Measurements from ENCODE around the gene ZNF667. TPM values are rescaled to one million over a fixed set of nuclear protein-coding genes. Genes with fewer than 3 reads are reported as not detected.

Gene ZNF667
- not detected in 2 replicates for total RNA-seq (2014; rRNA removed; shearing (Covaris generic))

GRCh38 chr19:56476651-56477428, at the start of gene ZNF667:
Gene ZNF667, minus strand, starts transcription at chr19:56477345. Its CDS starts 14,975 bp downstream, at chr19:56462370.
- no peak for DNase-seq (ENCODE audit: low spot score)

DNA sequence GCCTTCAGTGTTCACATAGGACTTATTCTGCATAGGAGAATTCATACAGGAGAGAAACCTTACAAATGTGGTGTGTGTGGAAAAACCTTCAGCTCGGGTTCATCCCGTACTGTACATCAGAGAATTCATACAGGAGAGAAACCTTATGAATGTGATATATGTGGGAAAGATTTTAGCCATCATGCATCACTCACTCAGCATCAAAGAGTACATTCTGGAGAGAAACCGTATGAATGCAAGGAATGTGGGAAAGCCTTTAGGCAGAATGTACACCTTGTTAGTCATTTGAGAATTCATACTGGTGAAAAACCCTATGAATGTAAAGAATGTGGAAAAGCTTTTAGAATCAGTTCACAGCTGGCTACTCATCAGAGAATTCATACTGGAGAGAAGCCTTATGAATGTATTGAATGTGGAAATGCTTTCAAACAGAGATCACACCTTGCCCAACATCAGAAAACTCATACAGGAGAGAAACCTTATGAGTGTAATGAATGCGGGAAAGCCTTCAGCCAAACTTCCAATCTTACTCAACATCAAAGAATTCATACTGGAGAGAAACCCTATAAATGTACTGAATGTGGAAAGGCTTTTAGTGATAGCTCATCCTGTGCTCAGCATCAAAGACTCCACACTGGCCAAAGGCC, 48.2 kb upstream of the ZNF667 start:
- no peak for DNase-seq (ENCODE audit: low spot score)

DNA sequence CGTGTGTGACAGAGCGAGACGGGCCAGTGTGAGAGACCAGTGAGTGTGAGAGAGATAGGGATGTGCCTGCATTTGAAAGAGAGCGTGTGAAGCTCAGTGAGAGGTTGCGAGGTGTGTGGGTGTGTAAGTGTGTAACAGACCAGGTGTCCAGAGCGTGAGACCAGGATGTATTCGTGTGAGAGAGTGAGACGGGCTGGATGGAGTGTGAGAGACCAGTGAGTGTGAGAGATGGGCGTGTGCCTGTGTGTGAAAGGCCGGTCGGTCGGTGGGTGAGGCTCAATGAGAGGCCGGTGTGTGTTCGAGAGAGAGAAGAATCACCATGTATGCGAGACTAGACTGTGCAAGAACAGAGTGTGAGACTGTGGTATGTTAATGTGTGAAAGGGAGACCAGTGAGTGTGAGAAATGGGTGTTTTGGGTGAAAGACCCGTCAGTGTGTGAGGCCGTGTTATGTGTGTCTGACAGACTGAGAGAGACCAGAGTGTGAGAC, 31.2 kb upstream of the ZNF667 start:
- DNase-seq (ENCODE audit: low spot score), result no peak

- no peak for DNase-seq (ENCODE audit: low spot score)
Measured at GRCh38 chr19:56507446-56508289, 30.5 kb upstream of the ZNF667 start, which contains the start of gene ZNF471. Gene ZNF471, plus strand, starts transcription at chr19:56507855. Its CDS starts 3,717 bp downstream, at chr19:56511572.

DNA sequence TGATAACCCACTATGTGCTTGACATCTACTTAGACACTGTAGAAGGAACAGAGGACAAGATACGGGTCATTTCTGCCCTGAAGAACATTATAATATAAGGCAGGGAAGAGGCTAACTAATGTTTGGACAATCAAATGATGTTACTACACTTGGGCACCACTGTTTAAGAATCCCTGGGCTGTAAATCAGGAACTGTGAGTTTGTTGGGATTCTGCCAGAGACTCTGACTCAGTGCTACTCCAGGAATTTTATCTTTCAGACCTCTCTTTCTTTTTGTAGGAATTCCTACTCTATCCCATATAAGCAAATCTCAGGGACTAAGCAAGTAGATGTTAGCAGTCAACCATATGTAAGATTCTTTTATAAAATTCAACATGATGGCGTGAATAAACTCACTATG, 27.4 kb upstream of the ZNF667 start:
- no peak for DNase-seq (ENCODE audit: low spot score)

- DNase-seq (ENCODE audit: low spot score), result no peak
Measured at GRCh38 chr19:56491399-56491798, 14.3 kb upstream of the ZNF667 start.

DNA sequence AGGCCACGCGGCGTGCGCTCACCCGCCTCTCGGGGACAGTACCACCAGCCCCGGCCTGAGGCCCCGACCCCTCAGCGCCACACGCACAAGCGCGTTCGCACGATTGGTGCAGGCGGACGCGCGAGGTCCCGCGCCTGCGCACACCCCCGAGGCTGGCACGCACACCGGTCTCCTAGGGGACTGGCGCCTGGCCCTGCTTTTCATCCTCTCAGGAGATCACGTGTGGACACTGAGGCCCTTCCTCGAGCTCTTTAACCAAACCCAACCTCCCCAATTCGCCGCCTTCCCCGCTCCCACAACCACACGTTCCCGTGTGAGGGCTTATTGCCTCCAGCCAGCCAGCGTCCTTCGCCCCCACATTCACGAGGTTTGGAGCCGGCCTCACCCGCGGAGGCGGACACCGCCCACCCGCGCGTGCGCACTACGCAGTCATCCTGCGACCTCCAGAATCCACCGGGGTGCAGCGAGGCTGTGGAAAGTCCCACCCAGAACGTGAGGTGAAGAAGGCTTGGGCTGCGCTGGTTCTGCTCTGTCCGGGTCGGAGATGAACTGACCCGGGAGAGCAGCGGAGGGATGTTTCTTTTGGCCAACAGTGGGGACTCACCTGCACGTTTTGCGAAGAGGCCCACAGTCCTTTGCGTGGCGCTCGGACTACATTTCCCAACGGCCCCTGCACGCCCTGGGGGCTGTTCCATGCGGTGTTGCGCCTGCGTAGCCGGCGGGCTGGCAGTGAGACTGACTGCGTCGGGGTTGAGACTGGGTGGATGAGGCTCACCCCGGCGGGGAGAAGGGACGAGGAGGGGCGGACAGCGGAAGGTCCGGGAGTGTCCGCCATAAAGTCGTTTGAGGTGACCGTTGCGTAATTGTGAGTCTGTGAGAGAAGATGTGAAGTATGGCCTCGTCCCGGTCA, 539 bp upstream of the ZNF667 start:
- no peak for DNase-seq (ENCODE audit: low spot score)

DNA sequence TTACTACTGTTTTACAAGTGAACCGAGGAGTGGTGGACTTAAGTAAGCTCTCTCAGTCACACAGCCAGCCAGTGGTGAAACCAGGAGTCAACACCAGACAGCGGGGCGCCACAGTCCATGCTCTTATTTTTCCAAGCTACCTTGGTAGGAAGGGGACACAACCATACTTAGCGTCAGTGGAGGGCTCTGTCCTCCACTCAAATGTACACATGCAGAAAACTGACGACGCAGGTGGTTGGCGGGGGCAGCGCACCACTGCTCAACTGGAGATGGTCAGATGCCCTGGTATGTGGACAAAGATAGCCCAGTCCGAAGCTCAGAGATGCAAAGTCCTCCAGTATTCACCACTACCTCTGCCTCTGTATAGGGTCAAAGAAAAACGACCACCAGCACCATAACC, 1.1 kb downstream of the ZNF667 start:
- no peak for DNase-seq (ENCODE audit: low spot score)

DNA sequence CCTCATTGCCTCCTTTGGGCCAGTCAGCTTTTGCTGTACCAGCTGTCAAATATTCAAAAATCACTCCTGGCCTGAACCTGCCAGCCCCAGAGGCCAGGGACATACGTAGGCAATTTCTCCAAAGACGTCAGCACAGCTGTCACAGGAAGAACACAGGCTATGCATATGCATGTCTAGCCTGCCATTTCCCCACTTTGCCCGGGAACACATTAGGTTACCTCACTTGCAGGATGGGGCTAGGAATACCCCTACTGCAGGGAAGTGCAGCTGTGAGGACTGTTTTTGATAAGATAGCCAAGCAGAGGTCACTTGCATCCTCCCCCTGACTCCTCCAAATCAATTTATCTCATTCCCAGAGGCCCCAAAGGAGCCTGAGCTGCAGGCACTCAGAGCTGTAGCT, 2.8 kb downstream of the ZNF667 start:
- no peak for DNase-seq (ENCODE audit: low spot score)

DNA sequence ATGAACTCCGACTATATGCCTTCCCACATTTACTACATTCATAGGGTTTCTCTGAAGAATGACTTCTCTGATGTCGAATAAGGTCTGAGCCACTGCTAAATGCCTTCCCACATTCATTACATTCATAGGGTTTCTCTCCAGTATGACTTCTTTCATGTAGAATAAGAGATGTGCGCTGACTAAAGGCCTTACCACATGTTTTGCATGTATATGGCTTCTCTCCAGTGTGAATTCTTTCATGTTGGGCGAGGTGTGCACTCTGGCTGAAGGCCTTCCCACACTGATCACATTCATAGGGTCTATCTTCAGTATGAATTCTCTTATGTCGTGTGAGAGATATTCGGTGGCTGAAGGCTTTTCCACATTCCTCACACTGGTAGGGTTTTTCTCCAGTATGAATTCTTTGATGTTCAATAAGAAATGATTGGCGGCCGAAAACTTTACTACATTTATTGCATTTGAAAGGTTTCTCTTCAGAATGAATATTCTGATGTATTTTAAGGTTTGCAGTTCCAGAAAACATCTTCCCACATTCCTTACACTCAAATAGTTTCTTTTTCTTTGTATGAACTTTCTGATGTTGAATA, 35.8 kb downstream of the ZNF667 start:
- DNase-seq (ENCODE audit: low spot score), result no peak

DNA sequence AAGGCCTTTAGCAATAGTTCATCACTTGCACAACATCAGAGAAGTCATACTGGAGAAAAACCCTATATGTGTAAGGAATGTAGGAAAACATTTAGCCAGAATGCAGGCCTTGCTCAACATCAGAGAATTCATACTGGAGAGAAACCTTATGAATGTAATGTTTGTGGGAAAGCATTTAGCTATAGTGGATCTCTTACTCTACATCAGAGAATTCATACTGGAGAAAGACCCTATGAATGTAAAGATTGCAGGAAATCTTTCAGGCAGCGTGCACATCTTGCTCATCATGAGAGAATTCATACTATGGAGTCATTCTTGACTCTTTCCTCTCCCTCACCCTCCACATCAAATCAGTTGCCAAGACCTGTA, 53.2 kb downstream of the ZNF667 start:
- peak; percentile 15 for DNase-seq (ENCODE audit: low spot score)

DNA sequence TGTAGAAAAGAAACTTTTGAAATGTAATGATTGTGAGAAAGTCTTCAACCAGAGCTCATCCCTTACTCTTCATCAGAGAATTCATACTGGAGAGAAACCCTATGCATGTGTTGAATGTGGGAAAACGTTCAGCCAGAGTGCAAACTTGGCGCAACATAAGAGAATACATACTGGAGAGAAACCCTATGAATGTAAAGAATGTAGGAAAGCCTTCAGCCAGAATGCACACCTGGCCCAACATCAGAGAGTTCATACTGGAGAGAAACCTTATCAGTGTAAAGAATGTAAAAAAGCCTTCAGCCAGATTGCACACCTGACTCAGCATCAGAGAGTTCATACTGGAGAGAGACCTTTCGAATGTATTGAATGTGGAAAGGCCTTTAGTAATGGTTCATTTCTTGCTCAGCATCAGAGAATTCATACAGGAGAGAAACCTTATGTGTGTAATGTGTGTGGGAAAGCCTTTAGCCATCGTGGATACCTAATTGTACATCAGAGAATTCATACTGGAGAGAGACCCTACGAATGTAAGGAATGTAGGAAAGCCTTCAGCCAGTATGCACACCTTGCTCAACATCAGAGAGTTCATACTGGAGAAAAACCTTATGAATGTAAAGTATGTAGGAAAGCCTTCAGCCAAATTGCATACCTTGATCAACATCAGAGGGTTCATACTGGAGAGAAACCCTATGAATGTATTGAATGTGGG, 53.7 kb downstream of the ZNF667 start:
- DNase-seq (ENCODE audit: low spot score), result no peak

- no peak for DNase-seq (ENCODE audit: low spot score)
Measured at GRCh38 chr19:56405062-56405461, 72.1 kb downstream of the ZNF667 start.

- no peak for DNase-seq (ENCODE audit: low spot score)
Measured at GRCh38 chr19:56404705-56405056, 72.5 kb downstream of the ZNF667 start.

- no peak for DNase-seq (ENCODE audit: low spot score)
Measured at GRCh38 chr19:56403764-56404704, 73.1 kb downstream of the ZNF667 start, which contains the start of gene ZNF583. Gene ZNF583, plus strand, starts transcription at chr19:56404332. Its CDS starts 2,783 bp downstream, at chr19:56407115.

- DNase-seq (ENCODE audit: low spot score), result no peak
Measured at GRCh38 chr19:56403261-56403660, 73.9 kb downstream of the ZNF667 start.

DNA sequence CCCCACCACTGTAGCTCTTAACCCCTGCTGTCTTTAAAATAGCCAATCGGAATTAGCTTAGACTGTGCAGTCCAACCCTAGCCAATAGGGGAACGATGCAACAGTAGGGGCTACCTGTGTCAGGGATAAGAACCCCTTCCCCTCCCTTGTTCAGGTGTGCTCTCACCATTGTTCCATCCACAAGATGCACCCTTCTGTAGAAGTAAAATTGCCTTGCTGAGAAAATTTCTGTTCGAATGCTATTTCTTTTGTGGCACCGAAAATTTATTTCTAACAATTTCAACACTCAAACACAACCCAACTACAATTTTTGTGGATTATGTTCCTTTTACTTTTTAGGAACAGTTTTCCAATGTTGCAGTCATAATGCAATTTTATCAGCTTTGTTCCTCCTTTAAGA, 76.7 kb downstream of the ZNF667 start:
- no peak for DNase-seq (ENCODE audit: low spot score)

- no peak for DNase-seq (ENCODE audit: low spot score)
Measured at GRCh38 chr19:56398809-56399208, 78.3 kb downstream of the ZNF667 start.
